IPS-18c (cell line): ENCODE measurements around the gene RABL3.

Experiments
- H3K4me3 ChIP-seq: 2 replicates; pipeline ENCODE4 v1.7.0; 2013; ENCODE audit warnings: low read depth, mild to moderate bottlenecking, low read length, moderate library complexity; ENCODE audit not compliant: insufficient read depth
- H3K9me3 ChIP-seq: one replicate; pipeline ENCODE4 v1.6.1; 2013; ENCODE audit warnings: mild to moderate bottlenecking, low read length, moderate library complexity; ENCODE audit not compliant: control insufficient read depth, insufficient read depth

RABL3 gene

GRCh38 chr3:120637851-120638559 lies 104.3 kb downstream of the RABL3 start:
- no peaks in the 10 kb centered on the region for H3K9me3 ChIP-seq
- no peak overlapping the region for H3K4me3 ChIP-seq

GRCh38 chr3:120636795-120637401 lies 105.4 kb downstream of the RABL3 start:
- no peaks in the 10 kb centered on the region for H3K9me3 ChIP-seq
- no peak overlapping the region for H3K4me3 ChIP-seq
